DMS 273 (cell line): ENCODE measurements around the gene GJA5.

Source experiments
- DNase-seq: peaks from one replicate; lab custom pipeline; 2025; ENCODE audit not compliant: unreplicated experiment; lab: John Stamatoyannopoulos, UW

Gene GJA5

DNA sequence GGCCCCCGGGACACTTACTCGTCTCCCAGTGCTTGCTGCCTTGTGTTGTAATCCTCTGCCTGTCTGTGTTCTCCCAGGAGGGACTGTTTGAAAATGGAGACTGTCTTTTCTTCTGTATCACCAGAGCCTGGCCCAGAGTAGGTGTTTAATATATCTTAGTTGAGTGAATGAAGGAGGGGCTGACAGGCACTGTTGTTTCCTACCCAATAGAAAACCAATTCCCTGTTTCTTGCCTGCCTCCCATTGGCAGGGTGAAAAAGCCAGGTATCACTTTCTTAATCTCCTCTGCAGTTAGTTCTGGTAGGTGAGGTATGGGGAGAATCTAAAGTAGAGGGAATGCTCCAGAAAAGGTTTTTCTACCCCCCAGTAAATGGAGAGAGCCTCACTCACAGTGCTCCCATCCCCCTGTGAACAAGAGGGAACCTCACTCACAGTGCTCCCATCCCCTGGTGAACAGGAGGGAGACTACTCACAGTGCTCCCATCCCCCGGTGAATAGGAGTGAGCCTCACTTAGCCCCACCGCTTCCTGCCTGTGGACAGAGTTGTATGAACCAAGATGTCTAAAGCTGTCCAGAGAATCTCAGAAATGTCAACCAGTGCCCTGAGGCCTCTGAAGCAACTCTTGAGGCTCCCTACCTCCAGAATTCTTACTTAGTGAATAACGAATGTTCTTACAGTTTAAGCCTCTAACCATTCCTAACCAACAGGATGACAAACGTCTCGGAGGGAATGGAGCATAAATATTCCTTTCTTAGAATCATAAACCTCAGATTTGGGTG lies at the start of gene GJA5:
Gene GJA5 (minus strand): TSS at position 122 of the 780 bp plus-strand sequence. CDS start 1,364 bp downstream, outside the sequence.
- no peak for DNase-seq

DNA sequence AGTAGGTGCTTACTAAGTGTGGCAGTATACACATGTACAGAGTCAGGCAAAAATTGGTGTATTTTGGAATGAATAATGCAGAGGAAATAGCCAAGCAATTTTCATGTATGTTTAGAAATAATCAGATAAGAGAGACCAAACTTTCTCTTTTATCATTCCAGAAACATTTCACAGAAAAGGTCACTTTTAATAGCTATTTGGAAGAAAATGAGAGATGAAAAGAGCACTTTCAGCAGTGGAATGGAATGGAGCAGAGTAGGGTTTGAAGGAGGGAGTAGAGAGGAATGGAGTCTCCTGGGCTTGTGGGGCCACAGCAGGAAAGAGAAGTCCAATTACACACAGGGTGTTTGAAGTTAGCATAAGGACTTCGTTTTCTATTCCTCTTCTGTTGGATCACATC lies 48.8 kb upstream of the GJA5 start:
- no peak for DNase-seq

DNA sequence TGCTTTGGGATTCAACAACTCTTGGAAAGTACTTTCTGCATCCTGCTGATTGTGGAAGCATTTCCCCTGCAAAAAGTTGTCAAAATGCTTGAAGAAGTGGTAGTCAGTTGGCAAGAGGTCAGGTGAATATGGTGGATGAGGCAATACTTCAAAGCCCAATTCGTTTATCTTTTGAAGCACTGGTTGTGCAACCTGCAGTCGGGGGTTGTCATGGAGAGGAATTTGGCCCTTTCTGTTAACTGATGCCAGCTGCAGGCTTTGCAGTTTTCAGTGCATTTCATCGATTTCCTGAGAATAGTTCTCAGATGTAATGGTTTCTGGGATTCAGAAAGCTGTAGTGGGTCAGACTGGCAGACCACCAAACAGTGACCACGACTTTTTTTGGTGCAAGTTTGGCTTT lies 47.6 kb upstream of the GJA5 start:
- no peak for DNase-seq

DNA sequence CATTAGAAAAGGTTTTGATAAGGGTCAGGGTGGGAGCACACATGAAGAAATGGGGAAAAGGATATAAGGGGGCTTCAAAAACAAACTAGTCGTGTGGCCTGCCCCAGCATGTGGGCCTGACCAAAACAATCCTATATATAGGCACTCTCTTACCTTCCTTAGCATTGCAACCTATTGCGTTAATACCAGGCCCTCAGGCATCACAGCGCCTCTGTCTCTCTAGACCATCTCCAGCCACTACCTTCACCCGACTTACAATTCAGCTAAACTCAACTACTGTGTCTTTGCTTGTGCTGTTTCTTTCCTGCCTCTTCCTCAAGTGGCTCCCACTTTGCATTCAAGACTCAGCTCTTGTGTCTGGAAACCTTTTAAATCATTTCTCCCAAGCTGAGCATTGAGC lies 47.0 kb upstream of the GJA5 start:
- no peak for DNase-seq

DNA sequence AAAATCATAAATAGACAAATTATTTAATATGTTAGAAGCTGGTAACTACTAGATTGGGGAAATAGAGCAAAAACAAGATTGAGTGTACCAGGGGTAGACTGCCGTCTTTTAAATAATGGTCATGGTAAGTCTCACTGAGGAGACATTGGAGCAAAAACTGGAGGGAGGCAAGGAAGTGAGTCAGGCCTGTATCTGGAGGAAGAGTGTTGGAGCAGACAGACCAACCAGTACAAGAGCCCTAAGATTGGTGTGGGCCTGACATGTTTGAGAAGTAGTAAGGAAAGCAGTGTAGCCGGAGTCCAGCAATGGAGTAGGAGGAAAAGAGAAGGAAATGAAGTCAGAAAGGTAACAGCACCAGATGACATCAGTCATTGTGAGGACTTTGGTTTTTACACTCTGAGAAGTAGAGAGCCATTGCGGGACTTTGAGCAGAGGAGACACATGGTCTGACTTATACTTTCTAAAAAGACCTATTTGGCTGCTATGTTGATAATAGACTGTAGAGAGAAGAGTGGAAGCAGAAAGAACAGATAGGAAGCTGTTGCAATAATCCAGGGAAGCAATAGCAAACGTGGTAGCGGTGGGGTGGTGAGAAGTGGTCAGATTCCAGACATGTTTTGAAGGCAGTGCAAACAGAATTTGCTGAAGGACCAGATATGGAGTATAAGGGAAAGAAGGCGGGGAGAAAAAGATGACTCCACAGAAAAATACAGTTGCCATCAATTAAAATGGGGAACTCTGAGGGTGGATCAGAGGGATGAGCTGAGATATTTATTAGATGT lies 44.7 kb upstream of the GJA5 start:
- no peak for DNase-seq

DNA sequence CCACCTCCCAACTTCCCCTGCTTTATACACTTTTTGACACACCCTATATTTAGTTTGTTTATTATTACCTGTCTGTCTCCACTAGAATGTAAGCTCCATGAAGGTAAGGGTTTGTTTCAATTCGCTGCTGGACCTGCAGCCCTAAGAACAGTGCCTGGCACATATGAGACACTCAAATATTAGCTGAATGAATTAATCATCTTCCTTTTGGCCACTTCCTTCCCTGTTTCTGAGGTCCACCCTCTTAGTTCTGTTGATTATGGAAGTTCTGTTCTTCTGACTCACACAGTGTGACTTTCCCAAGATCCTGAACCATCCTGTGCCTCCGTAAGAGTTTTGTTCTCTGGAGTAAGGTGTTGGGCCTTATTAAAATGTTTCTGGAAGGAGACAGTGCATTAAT lies 40.4 kb upstream of the GJA5 start:
- no peak for DNase-seq

DNA sequence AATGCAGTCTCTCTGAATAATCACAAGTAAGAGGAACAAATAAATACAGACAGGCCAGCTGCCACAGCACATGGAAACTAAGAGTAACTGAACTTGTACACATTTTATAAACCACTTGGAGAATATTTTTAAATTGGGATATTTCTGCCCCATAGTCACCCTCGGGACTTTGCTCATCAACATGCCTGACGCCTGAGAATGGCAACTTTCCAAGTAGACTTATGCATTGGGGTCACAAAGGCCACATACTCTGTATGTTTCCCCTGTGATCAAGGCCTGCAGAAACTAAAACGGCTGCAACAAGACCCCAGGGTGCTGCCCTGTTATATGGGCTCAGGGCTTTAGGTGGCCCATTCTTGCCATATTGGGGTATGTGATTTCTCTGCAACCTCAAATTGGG lies 38.3 kb upstream of the GJA5 start:
- peak; percentile 3 for DNase-seq

DNA sequence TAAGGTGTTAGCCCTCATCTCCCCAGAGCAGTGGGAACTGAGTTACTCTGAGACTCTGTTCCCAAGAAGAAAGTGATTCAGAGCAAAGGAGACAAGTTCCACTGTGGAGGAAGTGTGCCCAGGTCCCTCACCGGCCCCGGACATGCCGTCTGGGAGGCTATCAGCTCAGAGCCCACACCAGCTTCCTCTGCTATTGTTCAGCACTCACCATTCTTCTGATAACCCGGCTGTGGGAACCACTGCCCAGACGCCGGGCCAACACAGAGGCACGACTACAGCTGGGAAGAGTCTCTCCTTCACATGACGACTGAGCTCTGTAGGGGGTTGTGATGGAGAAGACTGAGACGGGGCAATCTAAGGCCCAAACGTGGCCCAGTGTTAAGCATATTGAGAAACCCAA lies 34.2 kb upstream of the GJA5 start:
- no peak for DNase-seq

DNA sequence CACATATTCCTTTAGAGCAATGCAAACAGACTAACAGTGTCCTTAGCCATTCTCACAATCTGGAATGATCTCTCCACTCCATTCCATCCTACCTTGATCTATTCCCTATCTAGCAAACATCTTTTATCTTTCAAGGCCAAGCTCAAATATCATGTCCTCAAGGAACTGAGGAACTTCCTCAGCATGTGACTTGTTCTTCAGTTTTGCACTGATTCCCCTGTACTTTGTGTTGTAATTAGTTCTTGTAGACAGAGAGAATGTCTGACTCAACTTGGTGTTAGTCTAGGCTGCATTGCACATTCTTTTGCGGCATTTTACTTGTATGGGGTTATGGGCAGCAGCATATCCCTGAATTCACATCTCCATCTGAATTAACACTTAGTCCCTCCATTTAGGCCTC lies 31.5 kb upstream of the GJA5 start:
- DNase-seq, result no peak

DNA sequence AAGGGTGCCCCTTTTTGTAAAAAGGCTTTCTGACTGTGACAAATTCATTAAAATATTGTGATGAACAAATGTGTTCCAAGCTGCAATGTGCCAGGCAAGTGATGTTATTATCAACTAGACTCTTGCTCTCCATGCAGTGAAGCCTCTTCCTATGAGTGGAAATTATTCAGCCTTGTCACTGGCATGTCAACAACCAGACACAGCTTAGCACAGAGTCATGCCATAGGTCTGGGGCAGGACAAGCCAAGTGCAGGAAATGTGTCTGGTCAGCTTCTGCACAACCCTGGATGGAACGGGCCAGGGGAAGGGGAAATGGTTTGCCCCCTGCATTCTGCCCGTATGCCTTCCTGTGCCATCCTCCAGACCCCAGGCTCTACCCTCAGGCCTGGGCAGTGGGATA lies 27.4 kb upstream of the GJA5 start:
- no peak for DNase-seq

DNA sequence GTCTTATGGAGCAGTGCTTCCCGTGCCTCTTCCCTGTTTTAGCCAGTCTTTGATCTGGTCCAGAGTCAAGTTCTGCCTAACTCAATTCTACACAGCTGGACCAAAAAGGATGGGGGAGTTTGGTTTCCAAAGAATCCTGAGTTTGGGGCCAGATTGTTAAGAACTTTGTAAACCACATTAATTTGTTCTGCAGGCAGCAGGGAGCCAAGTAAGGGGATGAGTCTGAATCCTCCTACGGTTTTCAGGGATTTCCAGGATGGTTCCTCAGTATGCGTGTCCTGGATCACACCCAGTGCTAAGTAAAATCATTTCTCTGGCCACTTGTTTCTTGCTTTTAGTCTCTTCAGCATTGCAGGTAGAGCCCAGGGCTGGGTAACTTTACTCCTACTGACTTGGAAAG lies 26.1 kb upstream of the GJA5 start:
- no peak for DNase-seq

DNA sequence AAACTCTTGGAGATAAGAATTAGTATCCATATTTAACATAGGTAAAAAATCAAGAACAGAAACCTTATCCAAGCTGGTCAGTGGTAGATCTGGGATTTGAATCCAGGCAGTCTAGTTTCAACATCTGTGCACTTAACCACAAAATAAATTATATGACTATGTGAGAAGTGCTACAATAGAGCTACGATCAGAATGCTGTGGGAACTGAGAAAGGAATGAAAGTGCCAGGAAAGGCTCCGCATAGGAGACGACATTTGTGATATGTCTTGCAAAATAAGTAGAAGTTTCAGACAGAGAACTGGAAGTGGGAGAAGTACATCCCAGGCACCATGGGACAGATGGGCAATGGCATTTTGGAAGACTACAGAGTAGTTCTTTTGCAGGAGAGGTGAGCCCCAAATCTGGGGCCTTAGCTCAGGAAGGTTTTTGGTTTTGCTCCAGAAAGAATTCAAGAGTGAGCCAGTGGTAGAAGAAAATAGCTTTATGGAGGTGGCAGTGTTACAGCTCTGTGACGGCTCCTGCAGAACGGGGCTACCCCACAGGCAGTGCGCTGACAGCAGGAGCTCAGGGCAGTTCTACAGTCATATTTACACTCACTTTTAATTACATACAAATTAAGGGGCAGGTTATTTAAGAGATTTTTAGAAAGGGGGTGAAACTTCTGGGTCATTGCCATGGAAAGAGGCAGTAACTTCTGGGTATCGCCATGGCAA lies 25.5 kb upstream of the GJA5 start:
- DNase-seq, result no peak

DNA sequence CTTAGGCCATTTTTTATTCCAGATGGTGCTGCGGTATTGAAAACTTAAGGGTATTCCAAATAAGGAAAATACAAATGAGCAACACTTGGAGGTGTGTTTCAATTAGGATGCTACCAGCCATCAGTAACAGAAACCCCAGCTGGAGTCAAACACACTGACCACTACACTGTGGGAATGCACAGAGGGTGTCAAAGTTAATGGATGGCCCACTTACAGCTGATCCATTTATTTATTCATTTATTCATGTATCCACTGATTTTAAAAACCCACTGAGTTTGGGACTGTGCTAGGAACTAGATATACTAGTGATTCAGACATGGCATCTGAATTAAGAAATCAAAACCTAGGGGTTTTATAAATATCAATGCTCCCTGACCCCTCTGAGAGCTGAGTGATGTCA lies 24.5 kb upstream of the GJA5 start:
- DNase-seq, result no peak

DNA sequence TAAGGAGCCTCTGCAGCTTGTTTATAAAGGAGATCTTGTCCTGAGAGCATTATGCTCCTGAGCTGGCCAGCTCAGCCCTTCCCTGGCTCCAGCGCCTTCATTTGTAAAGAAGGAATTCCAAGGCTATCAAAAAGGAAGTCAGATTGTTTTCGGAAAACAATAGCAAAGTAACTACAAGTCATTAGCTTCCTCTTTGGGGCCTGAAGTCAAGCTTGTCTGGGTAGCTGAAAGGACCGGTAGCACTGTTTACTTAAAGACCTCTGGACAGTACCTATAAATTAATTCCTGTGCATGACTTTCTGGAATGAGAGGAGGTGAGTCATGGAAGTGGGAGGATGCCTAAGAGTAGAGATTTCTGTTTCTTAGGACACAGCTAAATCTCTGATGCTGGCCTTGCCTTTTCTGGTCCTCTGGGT lies 20.7 kb upstream of the GJA5 start:
- no peak for DNase-seq

DNA sequence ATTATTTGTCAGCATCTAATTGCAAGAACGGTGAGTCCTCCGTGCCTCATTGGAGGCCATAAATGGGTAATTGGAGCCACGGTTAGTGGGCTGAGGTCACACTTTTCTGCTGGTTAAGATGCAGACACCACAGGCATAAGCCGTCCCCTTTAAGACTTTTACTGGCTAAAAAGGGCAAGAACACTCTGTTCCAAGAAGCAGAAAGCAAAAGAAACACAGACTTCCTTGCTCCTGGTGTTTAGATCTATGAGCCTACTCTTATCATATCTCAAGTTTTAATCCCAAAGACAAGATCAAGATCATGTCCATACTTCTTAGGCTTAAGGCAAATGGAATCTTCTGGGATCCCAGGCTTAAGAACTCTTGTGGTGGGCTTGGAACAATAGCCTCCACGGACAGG lies 17.3 kb upstream of the GJA5 start:
- no peak for DNase-seq

DNA sequence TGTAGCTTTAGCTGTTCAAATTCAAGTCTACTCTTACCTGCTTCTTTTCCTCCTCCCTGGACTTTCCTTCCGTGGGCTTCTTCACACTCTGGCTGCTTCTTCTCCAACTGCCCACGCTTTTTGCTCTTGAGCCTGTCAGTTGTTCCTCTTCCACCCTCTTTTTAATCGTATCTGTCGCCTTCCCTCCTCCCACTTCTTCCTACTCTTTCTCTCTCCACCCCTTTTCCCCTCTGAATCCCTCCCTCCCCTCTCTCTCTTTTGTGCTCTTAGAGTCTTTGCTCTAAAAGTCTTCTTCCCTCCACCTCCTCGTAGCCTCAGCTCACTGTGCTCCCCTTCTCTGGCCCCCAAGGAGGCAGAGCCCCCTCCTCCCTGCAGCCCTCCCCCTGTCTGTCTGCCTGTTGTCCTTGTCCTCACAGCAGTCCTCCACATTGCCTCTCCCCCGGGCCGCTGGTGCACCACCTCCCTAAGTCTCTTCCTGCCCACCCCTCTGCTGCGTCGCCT lies 12.9 kb upstream of the GJA5 start:
- no peak for DNase-seq

DNA sequence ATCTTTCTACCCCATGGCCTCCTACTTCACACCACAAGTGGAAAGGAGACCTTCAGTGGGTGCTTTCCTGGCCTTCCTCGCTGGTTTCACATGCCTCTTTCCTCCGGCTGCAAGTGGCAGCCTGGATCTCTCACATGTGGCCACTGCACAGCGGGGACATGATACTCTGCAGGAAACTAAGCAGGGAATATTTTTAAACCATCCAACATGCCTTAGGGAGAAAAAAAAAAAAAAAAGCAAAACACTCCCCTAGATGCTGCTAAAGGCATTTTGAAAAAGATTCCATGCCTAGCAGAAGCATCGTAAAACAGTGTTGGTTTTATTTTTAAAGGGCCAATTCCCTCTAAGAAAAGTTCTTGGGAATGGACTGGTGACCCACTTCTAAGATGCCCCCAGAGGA lies 12.2 kb upstream of the GJA5 start:
- DNase-seq, result no peak

DNA sequence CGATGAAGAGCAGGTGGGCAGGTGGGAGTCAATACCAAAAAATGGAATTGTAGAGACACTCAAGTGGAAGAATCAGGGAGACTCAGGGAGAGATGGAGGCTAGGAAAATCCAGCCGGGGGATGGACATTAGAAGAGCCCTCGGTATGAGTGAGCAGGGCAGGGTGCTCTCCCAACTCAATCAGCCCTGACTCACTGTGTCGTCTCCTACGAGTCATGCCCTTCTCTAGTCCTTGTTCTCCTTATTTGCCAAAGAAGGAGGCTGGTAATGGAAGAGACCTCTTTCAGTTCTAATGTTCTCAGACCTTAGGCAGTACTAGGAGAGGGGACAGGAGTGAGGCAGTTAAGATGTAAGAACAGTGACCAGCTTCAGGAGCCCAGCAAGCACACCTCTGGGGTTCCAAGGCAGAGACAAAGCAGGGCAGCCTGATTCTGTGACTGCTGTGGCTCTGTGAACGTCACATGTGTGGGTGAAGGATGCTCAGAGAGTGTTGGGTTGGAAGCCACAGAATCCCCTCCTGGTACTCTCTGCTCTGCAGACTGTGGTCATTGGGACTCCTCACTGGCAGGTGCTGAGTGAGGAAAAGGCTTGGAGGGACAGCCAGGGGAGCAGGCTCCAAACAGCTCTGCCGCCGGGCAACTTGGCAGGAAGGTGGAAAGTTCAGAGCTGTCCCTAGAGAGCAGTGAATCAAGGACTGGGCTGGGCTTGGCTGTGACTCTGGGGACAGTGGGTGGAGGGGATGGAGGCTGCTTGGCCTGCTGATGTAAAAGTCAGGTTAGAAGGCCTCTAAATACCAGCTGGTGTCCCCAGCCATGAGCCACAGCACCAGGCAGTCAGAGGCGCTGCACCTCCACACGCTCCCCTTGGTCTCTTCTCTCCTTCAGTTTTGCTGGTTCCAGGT lies 11.1 kb upstream of the GJA5 start:
- no peak for DNase-seq

DNA sequence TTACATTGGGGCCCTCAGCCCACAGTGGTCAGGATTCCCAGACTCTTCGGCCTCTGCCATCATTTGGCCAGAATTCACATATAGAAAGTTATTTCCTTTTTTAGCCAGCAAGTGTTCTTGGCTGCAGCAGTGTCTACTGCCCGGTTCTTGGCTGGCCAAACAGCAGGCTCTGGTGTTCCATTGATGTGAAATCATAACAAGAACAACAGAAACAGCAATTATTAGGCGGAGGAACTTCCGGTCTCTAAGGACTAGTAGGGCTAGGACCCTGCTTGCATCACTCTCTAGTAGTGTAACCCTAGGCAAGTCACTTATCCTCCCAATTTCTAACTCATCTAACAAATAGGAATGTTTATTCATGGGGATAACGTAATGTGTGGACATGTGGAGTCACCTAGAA lies 8.7 kb upstream of the GJA5 start:
- DNase-seq, result no peak

DNA sequence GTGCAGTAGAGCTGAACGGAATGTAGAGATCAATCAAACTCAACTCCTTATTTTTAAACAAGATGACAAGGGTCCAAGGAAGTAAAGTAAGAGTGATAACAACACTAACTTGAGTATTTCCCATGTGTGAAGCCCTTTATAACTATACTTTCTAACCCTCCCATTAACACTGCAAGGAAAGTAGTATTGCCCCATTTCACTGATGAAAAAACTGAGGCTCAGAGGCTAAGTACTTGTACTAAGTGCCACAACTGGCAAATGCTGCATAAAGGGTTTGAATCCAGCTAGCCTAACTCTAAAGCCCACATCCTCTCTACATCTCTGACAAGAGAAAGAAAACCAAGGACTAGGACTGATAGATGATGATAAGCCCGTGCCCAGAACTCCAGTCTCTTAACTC lies 8.2 kb upstream of the GJA5 start:
- DNase-seq, result no peak

DNA sequence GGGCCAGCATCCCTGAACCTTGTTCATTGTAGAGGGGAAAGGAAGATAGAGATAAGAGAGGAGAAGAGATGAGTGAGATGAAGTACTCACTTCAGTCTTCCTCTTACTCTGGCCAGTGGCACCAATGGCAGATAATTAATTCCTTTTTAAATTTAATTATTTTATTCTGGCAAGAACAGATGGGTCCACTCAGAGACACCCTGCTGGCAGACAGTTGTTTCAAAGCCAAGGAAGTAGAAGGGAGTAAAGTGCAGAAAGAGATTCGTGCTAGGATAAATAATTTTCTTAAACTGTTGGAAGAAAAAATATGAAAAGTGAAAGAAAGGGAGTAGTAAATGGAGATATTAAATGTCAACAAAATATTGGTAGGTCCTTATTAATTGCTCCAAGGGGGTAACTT lies 7.7 kb upstream of the GJA5 start:
- peak; percentile 30 for DNase-seq
